Measurements from ENCODE around the gene GJB1.

Gene GJB1

GRCh38 chrX:71214604-71215337 is 8.3 kb upstream of the GJB1 start:
- in situ Hi-C loops (cut with MboI; ENCODE audit: low sequenced_read_pairs): no loop called here

- in situ Hi-C loops (cut with MboI; ENCODE audit: low sequenced_read_pairs): no loop called here
Observed at GRCh38 chrX:71215338-71215912, 7.6 kb upstream of the GJB1 start.

GRCh38 chrX:71216485-71216884 is 6.5 kb upstream of the GJB1 start:
- in situ Hi-C loops (cut with MboI; ENCODE audit: low sequenced_read_pairs): no loop called here

- in situ Hi-C loops (cut with MboI; ENCODE audit: low sequenced_read_pairs): no loop called here
Observed at GRCh38 chrX:71217298-71217697, 5.7 kb upstream of the GJB1 start.

- in situ Hi-C loops (cut with MboI; ENCODE audit: low sequenced_read_pairs): no loop called here
Observed at GRCh38 chrX:71221145-71221544, 1.9 kb upstream of the GJB1 start.

GRCh38 chrX:71224098-71224708 is 1.2 kb downstream of the GJB1 start:
- in situ Hi-C loops (cut with MboI; ENCODE audit: low sequenced_read_pairs): no loop called here

GRCh38 chrX:71225009-71225408 is 2.0 kb downstream of the GJB1 start:
- in situ Hi-C loops (cut with MboI; ENCODE audit: low sequenced_read_pairs): no loop called here

GRCh38 chrX:71225676-71226075 is 2.7 kb downstream of the GJB1 start:
- in situ Hi-C loops (cut with MboI; ENCODE audit: low sequenced_read_pairs): no loop called here

- in situ Hi-C loops (cut with MboI; ENCODE audit: low sequenced_read_pairs): no loop called here
Observed at GRCh38 chrX:71227370-71228062, 4.5 kb downstream of the GJB1 start.

GRCh38 chrX:71228063-71228642 is 5.1 kb downstream of the GJB1 start:
- in situ Hi-C loops (cut with MboI; ENCODE audit: low sequenced_read_pairs): no loop called here

- in situ Hi-C loops (cut with MboI; ENCODE audit: low sequenced_read_pairs): no loop called here
Observed at GRCh38 chrX:71235482-71235881, 12.5 kb downstream of the GJB1 start.

GRCh38 chrX:71236836-71237235 is 13.8 kb downstream of the GJB1 start:
- in situ Hi-C loops (cut with MboI; ENCODE audit: low sequenced_read_pairs): no loop called here

- in situ Hi-C loops (cut with MboI; ENCODE audit: low sequenced_read_pairs): no loop called here
Observed at GRCh38 chrX:71239781-71240180, 16.8 kb downstream of the GJB1 start.

GRCh38 chrX:71241301-71241700 is 18.3 kb downstream of the GJB1 start:
- in situ Hi-C loops (cut with MboI; ENCODE audit: low sequenced_read_pairs): no loop called here

- in situ Hi-C loops (cut with MboI; ENCODE audit: low sequenced_read_pairs): no loop called here
Observed at GRCh38 chrX:71244359-71245128, 21.5 kb downstream of the GJB1 start.

- in situ Hi-C loops (cut with MboI; ENCODE audit: low sequenced_read_pairs): no loop called here
Observed at GRCh38 chrX:71245159-71245558, 22.1 kb downstream of the GJB1 start.

GRCh38 chrX:71250841-71251240 is 27.8 kb downstream of the GJB1 start:
- in situ Hi-C loops (cut with MboI; ENCODE audit: low sequenced_read_pairs): no loop called here

GRCh38 chrX:71251466-71251973 is 28.5 kb downstream of the GJB1 start:
- in situ Hi-C loops (cut with MboI; ENCODE audit: low sequenced_read_pairs): no loop called here

GRCh38 chrX:71252221-71252620 is 29.2 kb downstream of the GJB1 start:
- in situ Hi-C loops (cut with MboI; ENCODE audit: low sequenced_read_pairs): no loop called here
